ENCODE data around the gene BRSK2. TPM values are rescaled to one million over a fixed set of nuclear protein-coding genes. Genes with fewer than 3 reads are reported as not detected.
"Not testable (repeated sequence)": the region's sequence is repeated elsewhere in the genome, so short reads cannot be mapped to it uniquely, and the experiment has no call there.

Gene BRSK2
- total RNA-seq, 1 donor from 2014 or later: 0.62 TPM

DNA sequence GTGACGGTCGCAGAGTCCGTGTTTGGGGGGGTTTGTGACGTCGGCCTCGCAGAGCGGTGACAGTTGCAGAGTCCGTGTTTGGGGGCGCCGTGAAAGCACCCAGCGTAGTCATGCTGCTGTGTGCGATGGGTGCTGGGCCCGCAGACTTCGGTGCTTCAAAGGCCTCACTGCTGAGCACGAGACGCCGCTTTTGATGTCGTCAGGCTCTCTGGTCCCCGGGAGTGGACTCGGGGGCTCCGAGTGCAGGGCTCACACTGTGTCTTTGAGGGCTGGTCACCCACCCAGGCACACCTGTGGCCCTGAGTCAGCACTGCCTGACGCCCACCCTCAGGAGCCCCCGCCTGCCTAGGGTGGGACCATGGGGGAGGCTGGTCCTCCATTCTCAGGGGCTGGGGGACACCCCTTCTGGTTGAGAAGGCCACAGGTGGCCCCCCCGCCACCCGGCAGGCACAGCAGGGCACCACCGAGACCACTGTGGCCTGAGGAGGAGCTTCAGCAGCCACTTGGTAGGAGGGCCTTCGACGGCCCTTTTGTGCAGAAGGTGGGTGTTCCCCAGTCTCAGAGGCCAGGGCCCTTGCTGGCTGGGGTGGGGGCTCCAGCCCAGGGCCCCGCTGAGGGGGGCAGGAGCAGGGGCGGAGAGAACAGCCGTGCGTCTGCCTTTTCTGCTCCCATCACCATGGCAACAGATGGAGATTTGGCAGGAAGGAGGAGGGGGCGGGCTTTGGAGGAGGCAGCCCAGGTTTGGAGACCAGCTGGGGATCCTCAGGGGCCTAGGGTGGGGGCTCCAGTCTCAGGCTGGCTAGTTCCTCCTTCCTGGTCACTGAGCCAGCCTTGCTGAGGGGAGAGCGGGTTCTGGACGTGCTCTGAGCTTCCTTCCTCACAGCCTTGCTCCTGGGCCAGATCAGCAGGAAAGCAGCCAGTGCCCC lies 20.9 kb downstream of the BRSK2 start:
- no peak for DNase-seq
- no peak for ATAC-seq
- TF ChIP-seq, protein P1, sequence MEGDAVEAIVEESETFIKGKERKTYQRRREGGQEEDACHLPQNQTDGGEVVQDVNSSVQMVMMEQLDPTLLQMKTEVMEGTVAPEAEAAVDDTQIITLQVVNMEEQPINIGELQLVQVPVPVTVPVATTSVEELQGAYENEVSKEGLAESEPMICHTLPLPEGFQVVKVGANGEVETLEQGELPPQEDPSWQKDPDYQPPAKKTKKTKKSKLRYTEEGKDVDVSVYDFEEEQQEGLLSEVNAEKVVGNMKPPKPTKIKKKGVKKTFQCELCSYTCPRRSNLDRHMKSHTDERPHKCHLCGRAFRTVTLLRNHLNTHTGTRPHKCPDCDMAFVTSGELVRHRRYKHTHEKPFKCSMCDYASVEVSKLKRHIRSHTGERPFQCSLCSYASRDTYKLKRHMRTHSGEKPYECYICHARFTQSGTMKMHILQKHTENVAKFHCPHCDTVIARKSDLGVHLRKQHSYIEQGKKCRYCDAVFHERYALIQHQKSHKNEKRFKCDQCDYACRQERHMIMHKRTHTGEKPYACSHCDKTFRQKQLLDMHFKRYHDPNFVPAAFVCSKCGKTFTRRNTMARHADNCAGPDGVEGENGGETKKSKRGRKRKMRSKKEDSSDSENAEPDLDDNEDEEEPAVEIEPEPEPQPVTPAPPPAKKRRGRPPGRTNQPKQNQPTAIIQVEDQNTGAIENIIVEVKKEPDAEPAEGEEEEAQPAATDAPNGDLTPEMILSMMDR (IDR thresholded peaks at IDR 0.05): no peak
- peaks cover 3% of the 10 kb centered on the region for H3K27me3 ChIP-seq (ENCODE audit: low read depth)
- H3K4me1 ChIP-seq: no peaks in the 10 kb centered on the region
- no peak overlapping the region for H3K27ac ChIP-seq
- no peak overlapping the region for H3K4me3 ChIP-seq
- intact Hi-C loops (cut with DNase I): no loop called here
- no peaks in the 10 kb centered on the region for H3K36me3 ChIP-seq
- no peaks in the 10 kb centered on the region for H3K9me3 ChIP-seq

GRCh38 chr11:1411301-1411700 lies 21.6 kb downstream of the BRSK2 start:
- peaks cover 3% of the 10 kb centered on the region for H3K27me3 ChIP-seq (ENCODE audit: low read depth)
- no peak for ATAC-seq
- no peaks in the 10 kb centered on the region for H3K36me3 ChIP-seq
- intact Hi-C loops (cut with DNase I): no loop called here
- H3K4me1 ChIP-seq: no peaks in the 10 kb centered on the region
- no peak overlapping the region for H3K27ac ChIP-seq
- TF ChIP-seq, protein P1 (IDR thresholded peaks at IDR 0.05): no peak
- peaks cover under 1% of the 10 kb centered on the region for H3K9me3 ChIP-seq
- DNase-seq: no peak
- no peak overlapping the region for H3K4me3 ChIP-seq

- H3K9me3 ChIP-seq; H3K27ac ChIP-seq; H3K27me3 ChIP-seq (ENCODE audit: low read depth); DNase-seq; H3K4me3 ChIP-seq; ATAC-seq; H3K4me1 ChIP-seq; intact Hi-C loops (cut with DNase I); H3K36me3 ChIP-seq: not testable (repeated sequence)
Observed at GRCh38 chr11:1411739-1412138, 22.0 kb downstream of the BRSK2 start.

GRCh38 chr11:1412377-1413095 lies 22.8 kb downstream of the BRSK2 start:
- H3K27me3 ChIP-seq (ENCODE audit: low read depth): peaks cover 3% of the 10 kb centered on the region
- ATAC-seq (peak in 1 of 2 donors; percentile 15), DNase-seq (no peak)
- TF ChIP-seq, protein P1 (IDR thresholded peaks at IDR 0.05): no peak
- no peak overlapping the region for H3K27ac ChIP-seq
- H3K9me3 ChIP-seq: peaks cover 11% of the 10 kb centered on the region
- no peak overlapping the region for H3K4me3 ChIP-seq
- H3K4me1 ChIP-seq: no peaks in the 10 kb centered on the region
- no peaks in the 10 kb centered on the region for H3K36me3 ChIP-seq
- intact Hi-C loops (cut with DNase I): no loop called here

- Histone ChIP-seq H3K9me3 (peaks cover 21% of the 10 kb centered on the region), H3K4me3 (no peak overlapping the region), H3K27ac (no peak overlapping the region), H3K27me3 (ENCODE audit: low read depth) (peaks cover 3% of the 10 kb centered on the region), H3K36me3 (no peaks in the 10 kb centered on the region), H3K4me1 (no peaks in the 10 kb centered on the region)
- DNase-seq (no peak), ATAC-seq (no peak)
- intact Hi-C loops (cut with DNase I): no loop called here
- TF ChIP-seq, protein P1 (IDR thresholded peaks at IDR 0.05): no peak
Observed at GRCh38 chr11:1414650-1415049, 24.9 kb downstream of the BRSK2 start.

DNA sequence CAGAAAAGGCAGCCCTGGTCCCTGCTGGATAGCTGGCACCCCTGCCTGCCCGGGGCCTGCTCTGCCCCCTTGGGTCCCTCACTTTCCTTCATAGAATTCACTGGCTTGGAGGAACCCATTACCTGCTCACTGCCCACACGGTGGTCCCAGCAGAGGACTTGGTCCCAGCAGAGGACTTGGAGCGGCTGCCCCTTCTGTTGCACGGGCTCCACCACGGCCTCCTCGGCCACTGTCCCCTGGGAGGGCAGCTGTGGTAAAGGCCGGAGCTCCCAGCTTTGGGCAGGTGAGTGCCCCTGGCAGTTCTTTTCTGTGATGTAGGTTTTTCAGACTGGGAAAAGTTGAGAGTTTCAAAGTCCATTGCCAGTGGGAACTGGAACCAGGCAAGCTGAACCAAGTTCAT lies 25.9 kb downstream of the BRSK2 start:
- ATAC-seq: no peak
- peaks cover under 1% of the 10 kb centered on the region for H3K27me3 ChIP-seq (ENCODE audit: low read depth)
- no peaks in the 10 kb centered on the region for H3K36me3 ChIP-seq
- H3K27ac ChIP-seq: no peak overlapping the region
- peaks cover 24% of the 10 kb centered on the region for H3K9me3 ChIP-seq
- TF ChIP-seq, protein P1 (IDR thresholded peaks at IDR 0.05): no peak
- no peak for DNase-seq
- H3K4me1 ChIP-seq: no peaks in the 10 kb centered on the region
- H3K4me3 ChIP-seq: no peak overlapping the region
- intact Hi-C loops (cut with DNase I): no loop called here

DNA sequence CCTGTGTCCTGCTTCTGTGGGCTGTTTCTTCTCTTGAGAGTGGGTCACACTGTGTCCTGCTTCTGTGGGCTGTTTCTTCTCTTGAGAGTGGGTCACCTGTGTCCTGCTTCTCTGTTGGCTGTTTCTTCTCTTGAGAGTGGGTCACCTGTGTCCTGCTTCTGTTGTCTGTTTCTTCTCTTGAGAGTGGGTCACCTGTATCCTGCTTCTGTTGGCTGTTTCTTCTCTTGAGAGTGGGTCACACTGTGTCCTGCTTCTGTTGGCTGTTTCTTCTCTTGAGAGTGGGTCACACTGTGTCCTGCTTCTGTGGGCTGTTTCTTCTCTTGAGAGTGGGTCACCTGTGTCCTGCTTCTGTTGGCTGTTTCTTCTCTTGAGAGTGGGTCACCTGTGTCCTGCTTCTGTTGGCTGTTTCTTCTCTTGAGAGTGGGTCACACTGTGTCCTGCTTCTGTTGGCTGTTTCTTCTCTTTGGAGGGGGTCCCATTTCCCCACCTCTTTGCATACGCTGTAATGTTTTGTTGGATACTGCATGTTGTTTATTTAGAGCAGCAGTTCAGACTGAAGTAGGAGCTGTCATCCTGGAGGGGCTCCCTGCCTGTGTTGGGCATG lies 28.6 kb downstream of the BRSK2 start:
- H3K36me3 ChIP-seq; H3K27me3 ChIP-seq (ENCODE audit: low read depth); H3K4me3 ChIP-seq; DNase-seq; intact Hi-C loops (cut with DNase I); H3K4me1 ChIP-seq; ATAC-seq; H3K27ac ChIP-seq: not testable (repeated sequence)
- H3K9me3 ChIP-seq: peaks cover 24% of the 10 kb centered on the region
